OCI-LY7 (cell line): ENCODE results near the gene PRICKLE2. TPM values are rescaled to one million over a fixed set of nuclear protein-coding genes. Genes with fewer than 3 reads are reported as not detected.

Experiments
- BruUV-seq: library from RNA; stranded (reverse); fragments of 400-500 nt; replicated peaks from 2 replicates; lab custom pipeline; 2021; lab: Mats Ljungman, UMichigan
- CTCF ChIA-PET: fragments of 300-600 bp; sonication (Branson Sonifier 250); formaldehyde crosslinking; loops from one replicate; lab custom pipeline; 2022; ENCODE audit warnings: antibody characterized with exemption; ENCODE audit not compliant: unreplicated experiment; lab: Charles Lee
- POLR2A ChIA-PET: fragments of 300-600 bp; sonication (Branson Sonifier 250); formaldehyde crosslinking; loops from one replicate; lab custom pipeline; 2022; ENCODE audit warnings: antibody characterized with exemption; lab: Charles Lee
- DNase-seq: peaks from one replicate; pipeline ENCODE4 v3.0.0-alpha.2; 2015; ENCODE audit warnings: low spot score
- H2AFZ ChIP-seq: fragments of 200-600 bp; sonication (generic), shearing (Covaris generic); 2 replicates; pipeline ENCODE4 v1.6.1; 2014; ENCODE audit warnings: mild to moderate bottlenecking, antibody characterized with exemption, low read length, moderate library complexity
- H3K27ac ChIP-seq: fragments of 200-600 bp; sonication (generic); 2 replicates; pipeline ENCODE4 v1.5.1; 2014; ENCODE audit warnings: mixed run types, low read depth, mild to moderate bottlenecking, moderate library complexity, low read length, inconsistent platforms; ENCODE audit not compliant: poor library complexity, severe bottlenecking
- H3K36me3 ChIP-seq: fragments of 200-600 bp; sonication (generic); 2 replicates; pipeline ENCODE4 v1.6.1; 2014; ENCODE audit warnings: mild to moderate bottlenecking, antibody characterized with exemption, low read length, moderate library complexity, mixed read lengths; ENCODE audit not compliant: insufficient read depth
- H3K4me1 ChIP-seq: fragments of 200-600 bp; sonication (generic); 2 replicates; pipeline ENCODE4 v1.5.1; 2014; ENCODE audit warnings: mild to moderate bottlenecking, low read length; ENCODE audit not compliant: insufficient read depth, poor library complexity, severe bottlenecking
- H3K4me2 ChIP-seq: fragments of 200-600 bp; sonication (generic); 2 replicates; pipeline ENCODE4 v1.6.1; 2014; ENCODE audit warnings: mild to moderate bottlenecking, low read length
- H3K4me3 ChIP-seq: fragments of 200-600 bp; sonication (generic); 2 replicates; pipeline ENCODE4 v1.5.1; 2014; ENCODE audit warnings: mild to moderate bottlenecking, low read depth, low read length; ENCODE audit not compliant: poor library complexity, severe bottlenecking
- H3K79me2 ChIP-seq: fragments of 200-600 bp; sonication (generic); 2 replicates; pipeline ENCODE4 v1.6.1; 2016; ENCODE audit warnings: low read depth, mild to moderate bottlenecking, low read length, moderate library complexity, mixed read lengths; ENCODE audit not compliant: insufficient read depth
- H3K9me2 ChIP-seq: fragments of 200-600 bp; sonication (generic); 2 replicates; pipeline ENCODE4 v1.6.1; 2016; ENCODE audit warnings: mild to moderate bottlenecking, low read length, mixed read lengths; ENCODE audit not compliant: insufficient read depth
- H3K9me3 ChIP-seq: fragments of 200-600 bp; sonication (generic); 2 replicates; pipeline ENCODE4 v1.6.1; 2014; ENCODE audit warnings: mild to moderate bottlenecking, mixed run types, low read length, mixed read lengths
- H4K20me1 ChIP-seq: fragments of 200-600 bp; sonication (generic); 2 replicates; pipeline ENCODE4 v1.6.1; 2014; ENCODE audit warnings: mild to moderate bottlenecking, antibody characterized with exemption, low read length, moderate library complexity, mixed read lengths; ENCODE audit not compliant: insufficient read depth
- CTCF ChIP-seq: fragments of 200-600 bp; sonication (generic); conservative IDR thresholded peaks from 2 replicates; pipeline ENCODE4 v1.5.1; 2014; ENCODE audit warnings: mild to moderate bottlenecking, antibody characterized with exemption, low read length, moderate library complexity, mixed read lengths
- EZH2phosphoT487 ChIP-seq: fragments of 200-600 bp; sonication (generic); IDR thresholded peaks from 2 replicates; pipeline ENCODE4 v1.6.1; 2018; ENCODE audit warnings: low read depth, borderline replicate concordance, mild to moderate bottlenecking, mixed run types, antibody characterized with exemption, low read length, moderate library complexity, mixed read lengths
- intact Hi-C: fragments of 100-400 bp; cut with micrococcal nuclease; formaldehyde crosslinking; loops from one replicate; pipeline ENCODE4 v1.10.0; 2022; ENCODE audit not compliant: unreplicated experiment
- total RNA-seq, 2 experiments: library from RNA; depleted of rRNA in 1 of 2; stranded (reverse); fragments of >200 nt in 1 of 2; shearing (Covaris generic) in 1 of 2; gene quantifications; 2 replicates each; pipeline ENCODE4 v1.2.3, GENCODE V29; 2014 to 2022

The PRICKLE2 gene
- total RNA-seq, 2 experiments from 2014 or later = 2.0 to 3.9 TPM

GRCh38 chr3:64178419-64178818 is 46.8 kb downstream of the PRICKLE2 start:
- Histone ChIP-seq H4K20me1 (no peaks in the 10 kb centered on the region), H3K4me2 (no peak overlapping the region), H3K4me1 (no peaks in the 10 kb centered on the region), H3K4me3 (no peak overlapping the region), H3K79me2 (no peaks in the 10 kb centered on the region), H2AFZ (no peak overlapping the region), H3K9me3 (no peaks in the 10 kb centered on the region), H3K27ac (no peak overlapping the region), H3K36me3 (no peaks in the 10 kb centered on the region), H3K9me2 (no peaks in the 10 kb centered on the region; the same call in 1 of the 2 replicates)
- TF ChIP-seq CTCF = no peak
- no TSS peak for BruUV-seq
- DNase-seq = no peak
- POLR2A ChIA-PET = no interaction called here
- CTCF ChIA-PET = no interaction called here
- intact Hi-C loops = no loop called here

GRCh38 chr3:64176461-64176996 is 48.7 kb downstream of the PRICKLE2 start:
- ChIA-PET POLR2A (no interaction called here), CTCF (no interaction called here)
- no peak overlapping the region for H3K4me2 ChIP-seq
- H4K20me1 ChIP-seq = no peaks in the 10 kb centered on the region
- TF ChIP-seq EZH2phosphoT487 = no peak
- no peak for TF ChIP-seq CTCF
- no peaks in the 10 kb centered on the region for H3K79me2 ChIP-seq
- H3K27ac ChIP-seq = no peak overlapping the region
- intact Hi-C loops = no loop called here
- BruUV-seq = no TSS peak
- H3K36me3 ChIP-seq = no peaks in the 10 kb centered on the region
- DNase-seq = no peak
- no peak overlapping the region for H2AFZ ChIP-seq
- H3K9me2 ChIP-seq = no peaks in the 10 kb centered on the region; the same call in 1 of the 2 replicates
- no peaks in the 10 kb centered on the region for H3K9me3 ChIP-seq
- no peak overlapping the region for H3K4me3 ChIP-seq
- H3K4me1 ChIP-seq = no peaks in the 10 kb centered on the region

DNA sequence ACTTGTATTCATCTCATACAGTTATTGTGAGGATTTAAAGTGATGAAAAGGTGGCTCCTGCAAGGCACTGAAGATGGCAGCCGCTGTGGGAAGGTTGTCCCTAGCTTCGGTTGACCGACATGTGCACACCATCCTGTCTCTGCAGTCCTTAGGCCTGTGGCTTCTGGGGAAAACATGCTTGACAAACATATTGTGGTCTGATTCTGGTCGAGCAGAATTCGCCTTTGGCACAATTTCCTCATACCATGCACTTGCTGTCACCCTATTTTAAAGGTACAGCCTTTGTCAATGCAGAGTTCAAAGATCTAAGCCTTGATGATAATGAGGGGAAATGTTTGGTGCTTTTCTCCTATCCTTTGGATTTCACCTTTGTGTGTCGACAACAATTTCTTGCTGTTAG is 50.9 kb downstream of the PRICKLE2 start:
- ChIA-PET POLR2A (interaction anchor here (1.3 kb wide), 1 partner anchor 14 kb away, joined by 3 read pairs; no protein-coding TSS in a partner anchor), CTCF (no interaction called here)
- no peak overlapping the region for H3K4me3 ChIP-seq
- H3K9me3 ChIP-seq = no peaks in the 10 kb centered on the region
- H3K9me2 ChIP-seq = no peaks in the 10 kb centered on the region; the same call in 1 of the 2 replicates
- TF ChIP-seq EZH2phosphoT487 (no peak), CTCF (no peak)
- no peaks in the 10 kb centered on the region for H4K20me1 ChIP-seq
- no peaks in the 10 kb centered on the region for H3K4me1 ChIP-seq
- H2AFZ ChIP-seq = no peak overlapping the region
- no peak overlapping the region for H3K27ac ChIP-seq
- no peak overlapping the region for H3K4me2 ChIP-seq
- BruUV-seq = no TSS peak
- no peaks in the 10 kb centered on the region for H3K79me2 ChIP-seq
- no peak for DNase-seq
- intact Hi-C loops = no loop called here
- no peaks in the 10 kb centered on the region for H3K36me3 ChIP-seq
